Kasumi-1 (cell line): Measurements from ENCODE around the gene PLAGL1.
"Not testable (repeated sequence)": the region's sequence is repeated elsewhere in the genome, so short reads cannot be mapped to it uniquely, and the experiment has no call there.

ENCODE experiments used
- DNase-seq, 2 experiments: peaks; one replicate each; lab custom pipeline; 2025; lab: John Stamatoyannopoulos, UW

The PLAGL1 gene, protein sequence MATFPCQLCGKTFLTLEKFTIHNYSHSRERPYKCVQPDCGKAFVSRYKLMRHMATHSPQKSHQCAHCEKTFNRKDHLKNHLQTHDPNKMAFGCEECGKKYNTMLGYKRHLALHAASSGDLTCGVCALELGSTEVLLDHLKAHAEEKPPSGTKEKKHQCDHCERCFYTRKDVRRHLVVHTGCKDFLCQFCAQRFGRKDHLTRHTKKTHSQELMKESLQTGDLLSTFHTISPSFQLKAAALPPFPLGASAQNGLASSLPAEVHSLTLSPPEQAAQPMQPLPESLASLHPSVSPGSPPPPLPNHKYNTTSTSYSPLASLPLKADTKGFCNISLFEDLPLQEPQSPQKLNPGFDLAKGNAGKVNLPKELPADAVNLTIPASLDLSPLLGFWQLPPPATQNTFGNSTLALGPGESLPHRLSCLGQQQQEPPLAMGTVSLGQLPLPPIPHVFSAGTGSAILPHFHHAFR

DNA sequence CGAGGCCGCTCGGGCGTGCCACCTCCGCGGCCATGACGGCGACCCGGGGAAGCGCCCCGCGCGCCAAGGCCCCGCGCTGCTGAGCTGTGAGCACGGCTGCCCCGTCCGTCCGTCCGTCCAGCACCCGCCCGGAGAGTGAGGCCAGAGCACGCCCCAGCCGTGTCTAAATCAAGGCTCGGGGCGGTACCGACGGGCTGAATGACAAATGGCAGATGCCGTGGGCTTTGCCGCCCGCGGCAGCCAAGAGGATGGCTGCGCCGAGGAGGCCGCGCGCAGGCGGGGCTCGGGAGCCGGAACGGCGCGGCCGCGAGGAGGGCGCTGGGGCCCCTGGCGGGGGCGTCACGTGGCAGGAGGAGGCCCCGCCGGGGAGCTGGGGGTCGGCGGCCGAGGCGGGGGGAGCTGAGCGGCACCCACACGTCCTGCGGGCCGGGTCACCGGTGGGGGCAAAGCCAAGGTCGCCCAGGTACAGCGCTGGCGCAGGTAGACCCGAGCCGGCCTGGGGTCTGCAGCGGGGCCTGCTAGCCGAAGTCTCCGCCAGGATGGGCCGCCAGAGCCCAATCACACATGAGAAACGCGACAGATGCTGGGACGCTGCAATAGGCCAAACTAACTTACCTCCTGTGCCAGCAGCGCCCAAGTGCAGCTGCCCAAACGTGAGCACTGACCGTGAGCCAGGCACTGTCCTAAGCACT is at the start of gene PLAGL1:
PLAGL1 (minus strand) TSS at position 140 of the 692 bp plus-strand sequence. CDS start 60,123 bp downstream, outside the sequence.
- DNase-seq: peak; percentile 25 to 28

DNA sequence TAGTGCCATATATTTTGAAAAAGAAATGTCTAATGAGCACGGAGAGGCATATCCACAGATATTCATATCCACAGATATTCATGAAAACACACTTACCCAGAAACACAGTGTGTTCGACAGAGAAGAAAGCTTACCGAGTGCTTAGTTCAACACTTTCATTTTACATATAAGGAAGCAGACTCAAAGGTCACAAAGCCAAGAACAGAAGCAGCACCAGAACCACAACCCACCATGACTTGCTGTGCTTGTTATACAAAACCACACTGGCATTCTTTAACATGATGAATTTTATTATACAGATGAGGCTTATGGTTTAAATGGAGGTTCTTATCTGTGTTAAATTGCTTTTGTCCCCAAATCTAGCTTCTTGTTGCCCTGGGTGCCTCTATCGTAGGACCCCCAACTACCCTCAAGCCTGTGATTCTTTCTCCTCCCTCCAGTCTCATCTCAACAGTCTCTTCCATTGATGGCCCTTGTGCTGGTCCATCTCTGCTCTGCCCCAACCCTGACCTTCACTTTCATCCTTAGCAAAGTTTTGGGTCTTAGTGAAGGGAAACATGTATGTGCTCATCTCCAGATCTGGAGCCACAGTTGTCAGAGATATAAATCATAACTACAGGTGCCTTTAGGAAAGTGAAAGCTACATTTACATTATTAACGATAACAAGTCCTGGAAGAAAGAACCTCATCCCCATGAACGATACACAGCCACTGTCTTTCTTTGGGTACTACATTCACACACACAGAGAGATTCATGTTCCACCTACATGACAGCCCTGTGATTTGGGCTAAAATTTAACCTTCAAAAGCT is 47.3 kb upstream of the PLAGL1 start:
- peak; percentile 40 to 47 for DNase-seq

DNA sequence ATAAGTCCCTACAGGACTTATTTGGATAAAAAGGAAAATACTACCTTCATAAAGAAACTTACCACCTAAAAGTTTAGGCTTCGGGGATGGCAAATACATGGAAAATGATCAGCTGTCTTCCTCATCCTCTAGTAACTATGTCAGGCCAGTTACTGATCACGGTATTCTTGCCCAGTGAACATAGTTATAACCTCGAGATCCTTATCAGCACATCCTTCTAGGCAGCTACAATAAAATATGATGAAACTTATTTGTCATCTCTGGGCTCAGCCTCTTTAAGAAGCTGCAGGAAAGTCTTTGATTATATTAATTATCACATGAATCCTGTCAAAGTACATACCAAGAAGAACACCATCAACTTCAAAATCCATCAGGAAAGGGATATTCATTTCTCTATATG is 45.5 kb upstream of the PLAGL1 start:
- DNase-seq: no peak

DNA sequence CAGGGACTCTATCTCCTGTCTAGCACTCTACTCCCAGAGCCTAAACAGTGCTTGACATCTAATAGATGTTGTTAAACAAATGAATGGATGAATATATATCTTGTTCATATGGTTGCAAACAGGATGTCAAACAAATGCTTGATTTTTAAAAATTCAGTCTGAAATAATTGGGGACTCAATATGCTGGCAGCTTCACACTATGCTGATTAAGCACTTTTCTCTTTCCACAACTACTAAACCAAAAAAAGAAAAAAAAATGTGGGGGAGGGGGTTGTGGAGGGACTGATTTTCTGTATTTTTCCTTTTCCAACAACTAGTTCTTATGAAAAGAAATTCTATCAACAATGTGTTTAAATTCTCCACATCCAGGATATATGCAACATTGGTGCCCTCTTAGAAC is 44.4 kb upstream of the PLAGL1 start:
- no peak for DNase-seq

DNA sequence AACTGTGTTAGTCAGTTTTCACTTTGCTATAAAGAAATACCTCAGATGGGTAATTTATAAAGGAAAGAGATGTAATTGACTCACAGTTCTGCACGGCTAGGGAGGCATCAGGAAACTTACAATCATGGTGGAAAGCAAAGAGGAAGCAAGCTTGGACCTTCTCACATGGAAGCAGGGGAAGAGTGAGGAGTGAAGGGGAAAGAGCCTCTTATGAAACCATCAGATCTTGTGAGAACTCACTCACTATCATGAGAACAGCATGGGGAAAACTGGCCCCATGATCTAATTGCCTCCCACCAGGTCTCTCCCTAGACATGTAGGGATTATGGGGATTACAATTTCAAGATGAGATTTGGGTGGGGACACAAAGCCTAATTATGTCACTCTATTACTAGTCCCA is 41.3 kb upstream of the PLAGL1 start:
- no peak for DNase-seq

DNA sequence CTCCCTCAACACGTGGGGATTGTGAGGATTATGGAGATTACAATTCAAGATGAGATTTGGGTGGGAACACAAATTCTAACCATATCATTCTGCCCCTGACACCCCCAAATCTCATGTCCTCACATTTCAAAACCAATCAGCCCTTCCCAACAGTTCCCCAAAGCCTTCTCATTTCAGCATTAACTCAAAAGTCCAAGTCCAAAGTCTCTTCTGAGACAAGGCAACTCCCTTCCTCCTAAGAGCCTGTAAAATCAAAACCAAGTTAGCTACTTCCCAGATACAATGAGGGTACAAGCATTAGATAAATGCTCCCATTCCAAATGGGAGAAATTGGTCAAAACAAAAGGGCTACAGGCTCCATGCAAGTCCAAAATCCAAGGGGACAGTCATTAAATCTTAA is 39.6 kb upstream of the PLAGL1 start:
- DNase-seq: no peak

DNA sequence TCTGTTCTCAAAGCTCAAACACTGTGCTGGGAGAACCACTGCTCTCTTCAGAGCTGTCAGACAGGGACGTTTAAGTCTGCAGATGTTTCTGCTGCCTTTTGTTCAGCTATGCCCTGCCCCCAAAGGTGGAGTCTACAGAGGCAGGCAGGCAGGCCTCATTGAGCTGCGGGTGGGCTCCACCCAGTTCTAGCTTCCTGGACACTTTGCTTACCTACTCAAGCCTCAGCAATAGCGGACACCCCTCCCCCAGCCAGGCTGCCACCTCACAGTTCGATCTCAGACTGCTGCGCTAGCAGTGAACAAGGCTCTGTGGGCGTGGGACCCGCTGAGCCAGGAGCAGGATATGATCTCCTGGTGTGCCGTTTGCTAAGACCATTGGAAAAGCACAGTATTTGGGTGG is 38.6 kb upstream of the PLAGL1 start:
- DNase-seq: not testable (repeated sequence)

DNA sequence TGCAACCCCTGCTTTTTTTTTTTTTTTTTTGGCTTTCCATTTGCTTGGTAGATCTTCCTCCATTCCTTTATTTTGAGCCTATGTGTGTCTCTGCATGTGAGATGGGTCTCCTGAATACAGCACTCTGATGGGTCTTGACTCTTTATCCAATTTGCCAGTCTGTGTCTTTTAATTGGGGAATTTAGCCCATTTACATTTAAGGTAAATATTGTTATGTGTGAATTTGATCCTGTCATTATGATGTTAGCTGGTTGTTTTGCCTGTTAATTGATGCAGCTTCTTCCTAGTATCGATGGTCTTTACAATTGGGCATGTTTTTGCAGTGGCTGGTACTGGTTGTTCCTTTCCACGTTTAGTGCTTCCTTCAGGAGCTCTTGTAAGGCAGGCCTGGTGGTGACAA is 36.9 kb upstream of the PLAGL1 start:
- DNase-seq: not testable (repeated sequence)

DNA sequence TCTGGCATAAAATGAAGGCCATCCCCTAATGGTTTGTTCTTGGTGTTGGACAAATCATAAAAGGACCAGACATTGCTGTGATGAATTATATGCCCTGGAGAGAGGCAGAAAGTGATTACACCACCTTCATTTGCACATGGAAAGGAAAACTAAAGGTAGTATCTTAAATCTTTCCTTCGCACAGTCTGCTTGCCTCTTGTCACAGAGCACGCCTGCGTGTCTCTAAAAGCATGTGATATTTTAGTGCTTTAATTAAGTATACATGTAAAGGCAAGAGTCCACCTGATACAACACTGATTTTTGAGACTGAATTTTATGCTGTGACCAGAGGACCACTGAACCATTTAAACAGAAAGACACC is 28.8 kb upstream of the PLAGL1 start:
- no peak for DNase-seq

DNA sequence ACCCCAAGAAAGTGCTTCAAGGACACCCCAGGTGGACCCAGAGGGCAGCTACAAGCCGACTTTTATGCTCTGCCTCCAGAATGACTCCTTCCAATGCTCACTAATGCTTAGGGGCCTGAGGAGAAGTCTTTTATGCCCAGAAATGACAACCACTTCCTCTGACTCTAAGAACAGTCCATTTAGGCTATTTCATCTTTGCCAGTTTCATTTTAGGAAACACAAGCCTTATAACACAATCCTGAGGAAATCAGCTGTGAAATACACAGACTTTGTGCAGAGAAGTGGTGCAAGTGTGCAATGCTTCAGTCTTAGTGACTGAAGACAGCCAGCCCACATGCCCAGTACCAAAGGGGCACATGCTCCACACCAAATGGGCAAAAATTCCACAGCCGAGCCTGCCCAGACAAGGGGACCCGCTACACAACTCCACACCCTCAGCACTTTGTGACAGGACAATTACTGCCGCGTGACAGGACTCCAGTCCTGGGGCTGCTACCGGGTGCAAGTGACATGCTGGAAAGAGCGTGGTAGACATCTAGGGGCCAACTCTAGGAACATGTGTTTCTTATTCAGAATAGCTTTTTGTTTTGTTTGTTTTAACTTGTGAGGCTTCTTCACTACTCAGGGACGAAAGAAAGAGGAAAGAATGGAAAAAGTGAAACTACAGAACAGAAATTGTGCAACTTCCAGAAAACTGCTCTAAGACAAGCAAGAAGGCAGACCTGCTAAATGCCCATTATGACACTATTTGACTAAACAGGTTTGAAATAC is 28.2 kb upstream of the PLAGL1 start:
- DNase-seq: peak; percentile 68 to 73

DNA sequence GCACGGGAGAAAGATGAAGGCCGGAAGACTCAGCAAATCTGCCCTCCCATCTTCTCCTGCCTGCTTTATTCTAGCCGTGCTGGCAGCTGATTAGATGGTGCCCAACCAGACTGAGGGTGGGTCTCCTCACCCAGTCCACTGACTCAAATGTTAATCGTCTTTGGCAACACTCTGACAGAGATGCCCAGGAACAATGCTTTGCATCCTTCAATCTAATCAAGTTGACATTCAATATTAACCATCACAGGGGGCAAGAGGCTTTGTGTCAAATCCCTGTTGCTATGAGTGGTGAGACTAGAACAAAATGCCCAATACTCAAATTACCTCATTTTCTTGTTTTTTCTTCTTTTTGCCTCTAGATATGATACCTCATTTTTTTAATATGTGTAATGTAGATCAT is 27.4 kb upstream of the PLAGL1 start:
- DNase-seq: no peak

DNA sequence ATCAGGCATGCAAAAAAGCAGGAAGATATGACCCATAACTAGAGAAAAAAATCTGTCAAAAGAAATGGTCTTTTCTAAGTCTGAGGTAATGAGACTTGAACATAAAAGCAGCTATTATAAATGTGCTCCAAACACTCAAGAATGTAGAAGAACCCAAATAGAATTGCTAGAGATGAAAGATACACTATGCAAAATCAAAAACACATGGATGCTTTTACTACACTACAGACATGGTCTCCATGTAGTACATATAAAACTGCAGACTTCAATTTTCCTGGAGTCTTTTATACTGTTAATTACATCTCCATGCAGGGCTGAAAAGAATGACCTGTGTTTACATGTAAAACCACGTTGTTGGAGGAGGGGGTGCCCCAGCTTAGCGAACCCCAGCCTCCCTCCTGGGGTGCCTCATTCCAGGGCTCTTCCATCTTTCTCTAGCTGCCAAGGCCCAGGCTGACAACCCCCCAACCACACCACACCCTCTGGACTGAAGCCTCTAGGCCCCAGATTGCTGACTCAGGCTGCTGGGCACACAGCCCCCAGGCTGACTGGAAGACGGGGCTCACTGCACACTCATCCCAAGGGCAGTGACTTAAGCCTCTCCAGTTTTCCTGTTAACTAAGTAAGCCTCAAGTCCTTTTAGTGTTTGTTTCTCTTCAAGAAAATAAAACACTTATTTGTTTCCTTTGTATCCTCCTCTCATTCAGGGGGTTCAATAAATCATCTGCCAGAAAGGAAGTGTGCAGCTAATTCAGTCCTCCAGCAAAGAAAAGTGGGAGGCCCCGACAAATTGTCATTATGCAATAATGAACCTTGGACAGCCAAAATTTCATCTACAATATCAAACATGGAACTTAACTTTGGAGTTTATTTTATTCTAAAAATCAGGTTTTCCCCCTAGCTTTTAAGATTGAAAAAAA is 26.0 kb upstream of the PLAGL1 start:
- no peak for DNase-seq

DNA sequence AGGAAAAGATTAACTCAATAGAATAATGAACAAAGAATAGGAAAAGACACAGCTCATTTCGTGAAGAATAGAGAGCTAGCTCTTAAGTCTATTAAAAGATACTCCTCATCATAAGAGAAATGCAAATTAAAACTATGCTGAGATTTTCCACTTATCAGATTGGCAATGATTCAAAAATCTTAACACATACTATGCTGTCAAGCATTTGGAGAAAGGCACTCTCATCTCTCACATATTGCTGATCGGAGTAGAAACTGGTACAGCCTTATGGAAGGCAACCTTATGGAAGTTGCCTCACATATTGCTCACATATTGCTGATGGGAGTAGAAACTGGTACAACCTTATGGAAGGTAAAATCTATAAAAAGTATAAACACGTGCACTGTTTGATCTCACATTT is 21.4 kb upstream of the PLAGL1 start:
- no peak for DNase-seq

DNA sequence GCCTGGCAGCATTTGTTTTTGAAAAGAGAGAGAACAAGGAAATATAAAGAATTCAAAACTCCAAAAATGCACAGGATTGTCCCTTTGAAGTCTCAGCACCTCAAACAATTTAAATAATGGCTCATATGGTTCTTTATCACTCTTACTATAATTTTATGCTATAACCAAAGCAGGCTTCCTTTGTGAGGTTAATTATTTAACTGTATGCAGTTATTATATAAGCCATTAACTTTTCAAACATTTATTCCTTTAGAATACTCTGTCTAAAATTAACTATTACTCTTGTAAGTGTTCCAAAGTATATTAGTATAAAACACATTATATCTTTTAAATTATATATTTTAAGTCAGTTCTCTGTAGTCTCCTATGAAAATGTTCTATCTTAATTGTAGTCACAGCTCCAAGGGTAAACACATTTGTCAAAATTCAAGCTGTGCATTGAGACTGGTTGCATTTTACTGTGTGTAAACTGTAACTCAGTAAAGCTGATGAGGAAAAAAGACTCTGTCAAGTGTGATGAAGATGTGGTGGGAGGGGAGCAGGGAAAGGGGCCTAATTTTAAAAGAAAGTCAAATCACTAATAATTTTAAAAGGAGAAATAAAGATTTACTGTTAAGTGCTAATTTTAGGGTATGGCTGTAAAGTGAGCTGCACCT is 20.0 kb upstream of the PLAGL1 start:
- no peak for DNase-seq

DNA sequence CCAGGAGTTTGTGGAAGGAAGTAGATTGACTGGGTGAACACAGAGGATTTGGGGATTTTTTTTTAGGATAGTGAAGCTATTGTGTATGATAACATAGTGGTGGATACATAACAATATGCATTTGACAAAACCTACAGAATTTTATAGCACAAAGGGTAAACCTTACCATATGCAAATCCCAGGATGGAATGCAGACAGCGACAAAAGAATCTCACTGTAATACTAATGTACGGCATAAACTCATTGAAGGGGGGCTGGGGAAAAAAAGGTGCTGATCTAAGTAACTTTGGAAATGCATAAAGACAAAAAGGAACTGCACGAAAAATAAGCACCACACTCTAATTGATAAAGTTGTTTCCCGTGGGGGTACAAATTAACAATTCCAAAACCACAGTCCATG is 15.2 kb upstream of the PLAGL1 start:
- DNase-seq: no peak

DNA sequence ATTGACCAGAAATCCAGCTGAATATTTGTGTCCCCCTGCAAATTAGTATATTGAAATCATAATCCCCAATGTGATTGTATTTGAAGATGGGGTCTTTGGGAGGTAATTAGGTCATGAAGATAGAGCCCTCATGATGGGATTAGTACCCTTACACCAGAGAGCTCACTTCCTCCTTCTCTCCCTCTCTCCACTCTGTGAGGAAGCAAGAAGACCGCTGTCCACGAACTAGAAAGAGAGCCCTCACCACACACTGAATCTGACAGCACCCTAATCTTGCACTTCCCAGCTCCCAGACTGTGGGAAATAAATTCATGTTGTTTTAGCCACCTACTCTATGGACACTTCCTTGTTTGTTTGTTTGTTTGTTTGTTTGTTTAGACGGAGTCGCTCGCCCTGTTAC is 11.9 kb upstream of the PLAGL1 start:
- peak; percentile 62 to 63 for DNase-seq

DNA sequence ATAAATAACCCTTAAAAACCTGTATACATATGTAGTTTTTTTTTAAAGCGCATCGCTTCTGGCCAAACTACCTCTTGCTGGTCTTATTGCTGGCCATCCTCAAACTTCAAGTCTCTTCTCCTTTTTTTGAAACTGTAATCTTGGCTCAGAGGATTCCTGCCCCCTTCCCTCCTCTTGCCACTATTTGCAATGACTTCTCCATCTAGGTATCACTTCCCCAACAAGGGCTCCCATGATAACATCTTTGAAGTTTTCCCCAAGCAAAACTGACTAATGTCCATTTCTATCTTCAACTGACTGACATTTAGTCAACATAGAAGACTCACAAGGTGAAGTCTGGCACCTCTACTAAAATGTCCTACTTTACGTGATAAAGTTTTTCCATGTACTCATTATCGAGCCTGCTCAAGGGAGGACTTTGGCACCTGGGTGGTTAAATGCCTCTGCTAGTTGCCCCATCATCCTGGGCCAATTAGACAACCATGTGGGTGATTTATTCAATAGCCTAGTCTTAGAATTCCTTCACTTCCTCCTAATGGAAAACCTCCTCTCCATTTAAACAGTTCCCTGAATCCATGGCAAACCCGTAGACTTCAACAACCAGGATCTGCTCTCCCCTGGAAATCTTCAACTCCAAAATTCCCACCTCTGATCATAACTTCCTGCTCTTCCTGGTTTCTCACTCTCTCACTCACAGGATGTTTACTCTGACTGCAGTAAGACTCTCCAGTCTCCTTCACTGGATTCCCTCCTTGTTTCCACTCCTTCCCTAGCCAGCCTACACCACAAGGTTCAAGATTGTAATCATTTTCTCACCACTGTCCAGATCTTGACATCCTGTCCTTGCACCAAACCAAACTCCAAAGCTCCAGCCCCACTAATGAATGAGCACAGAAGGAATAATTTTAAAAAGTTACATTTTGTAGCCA is 9.4 kb upstream of the PLAGL1 start:
- DNase-seq: no peak

DNA sequence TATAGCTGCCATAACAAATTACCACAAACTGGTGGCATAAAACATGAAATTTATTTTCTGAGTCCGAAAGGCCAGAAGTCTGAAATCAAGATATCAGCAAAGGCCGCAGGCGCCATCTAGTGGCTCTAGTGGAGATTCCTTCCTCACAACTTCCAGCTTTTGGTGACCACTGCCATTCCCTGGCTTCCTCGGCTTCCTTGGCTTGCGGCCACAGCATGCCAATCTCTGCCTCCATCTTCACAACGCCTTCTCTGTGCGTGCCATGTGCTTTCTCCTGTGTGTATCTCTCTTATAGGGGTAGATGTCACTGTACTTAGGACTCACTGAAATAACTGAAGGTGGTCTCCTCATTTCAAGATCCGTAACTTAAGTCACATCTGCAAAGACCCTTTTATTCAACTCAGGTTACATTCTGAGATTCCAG is 5.4 kb upstream of the PLAGL1 start:
- peak; percentile 77 to 86 for DNase-seq

DNA sequence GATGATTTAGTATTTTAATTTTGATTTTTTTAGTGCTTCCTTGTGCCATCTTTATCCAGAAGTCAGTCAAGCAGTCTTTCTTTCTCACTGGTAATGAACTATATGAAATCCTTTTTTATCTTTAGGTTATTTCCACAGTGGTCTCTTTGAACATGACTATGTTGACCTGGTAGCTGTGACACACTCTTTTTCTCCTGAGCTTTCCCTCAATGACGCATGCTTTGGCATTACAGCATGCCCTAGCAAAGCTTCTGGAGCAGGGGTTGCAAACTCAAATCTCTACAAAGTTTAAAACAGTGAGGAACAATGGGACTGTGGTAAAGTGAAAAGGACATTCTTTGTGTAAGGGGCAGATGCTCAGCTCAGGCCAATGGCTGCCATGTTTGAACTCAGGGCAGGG is 4.5 kb upstream of the PLAGL1 start:
- DNase-seq: no peak
